Brain microvascular endothelial cell (primary cell): Measurements from ENCODE around the gene GNPDA1.

ENCODE experiments used
- DNase-seq: peaks from one replicate; pipeline ENCODE4 v3.0.0-alpha.2; 2020
- H3K27ac ChIP-seq: fragments of 250-450 bp; sonication (Bioruptor Pico); 2 replicates; pipeline ENCODE4 v1.5.1; 2020; ENCODE audit warnings: mild to moderate bottlenecking, moderate library complexity
- H3K27me3 ChIP-seq: fragments of 250-450 bp; sonication (Bioruptor Pico); replicated peaks from 2 replicates; pipeline ENCODE4 v1.5.1; 2020; ENCODE audit warnings: mild to moderate bottlenecking
- H3K36me3 ChIP-seq: fragments of 250-450 bp; sonication (Bioruptor Pico); replicated peaks from 2 replicates; pipeline ENCODE4 v1.5.1; 2020; ENCODE audit warnings: mild to moderate bottlenecking
- H3K4me3 ChIP-seq: 2 replicates; pipeline ENCODE4 v1.5.1; 2011; ENCODE audit warnings: low read depth, mild to moderate bottlenecking, control low read depth, low read length, moderate library complexity
- CTCF ChIP-seq: IDR thresholded peaks from 2 replicates; pipeline ENCODE4 v1.5.1; 2011; ENCODE audit warnings: low read depth, mild to moderate bottlenecking, moderate library complexity, low read length, control low read depth, inconsistent platforms; ENCODE audit errors: missing control alignments
- in situ Hi-C: cut with HindIII; loops from 2 replicates; pipeline ENCODE4 v1.10.0; 2017; ENCODE audit warnings: low sequenced_read_pairs, low pct_ligation_motif_present

Gene GNPDA1

GRCh38 chr5:142011572-142012185 lies 1.1 kb downstream of the GNPDA1 start:
- in situ Hi-C loops: no loop called here
- H3K36me3 ChIP-seq: no peaks in the 10 kb centered on the region
- H3K27me3 ChIP-seq: no peaks in the 10 kb centered on the region
- TF ChIP-seq CTCF: no peak
- no peak overlapping the region for H3K27ac ChIP-seq
- H3K4me3 ChIP-seq: peak overlapping the region; percentile 79
- no peak for DNase-seq

GRCh38 chr5:142009886-142010285 lies 2.9 kb downstream of the GNPDA1 start:
- H3K4me3 ChIP-seq: no peak overlapping the region
- in situ Hi-C loops: no loop called here
- no peaks in the 10 kb centered on the region for H3K27me3 ChIP-seq
- TF ChIP-seq CTCF: no peak
- DNase-seq: no peak
- peaks cover 4% of the 10 kb centered on the region for H3K36me3 ChIP-seq
- H3K27ac ChIP-seq: no peak overlapping the region

- H3K27ac ChIP-seq: no peak overlapping the region
- peaks cover 4% of the 10 kb centered on the region for H3K36me3 ChIP-seq
- H3K4me3 ChIP-seq: no peak overlapping the region
- in situ Hi-C loops: no loop called here
- TF ChIP-seq CTCF: no peak
- no peak for DNase-seq
- no peaks in the 10 kb centered on the region for H3K27me3 ChIP-seq
Measured at GRCh38 chr5:142008813-142009212, 4.0 kb downstream of the GNPDA1 start.

GRCh38 chr5:142007237-142007544 lies 5.6 kb downstream of the GNPDA1 start:
- H3K4me3 ChIP-seq: no peak overlapping the region
- no peak for DNase-seq
- TF ChIP-seq CTCF: no peak
- no peak overlapping the region for H3K27ac ChIP-seq
- in situ Hi-C loops: no loop called here
- H3K36me3 ChIP-seq: peaks cover 18% of the 10 kb centered on the region
- no peaks in the 10 kb centered on the region for H3K27me3 ChIP-seq

- H3K27me3 ChIP-seq: no peaks in the 10 kb centered on the region
Measured at GRCh38 chr5:142006363-142007236, 6.2 kb downstream of the GNPDA1 start.

More at GRCh38 chr5:142006363-142007236, 6.2 kb downstream of the GNPDA1 start:
- in situ Hi-C loops: no loop called here
- TF ChIP-seq CTCF: no peak
- Histone ChIP-seq H3K36me3 (peaks cover 23% of the 10 kb centered on the region), H3K27ac (no peak overlapping the region), H3K4me3 (no peak overlapping the region)
- no peak for DNase-seq
